Erythroblast (primary cell): ENCODE data around the gene JARID2.

Experiments
- GATA1 ChIP-seq: IDR thresholded peaks from 2 replicates; pipeline ENCODE4 v1.6.1; 2011; ENCODE audit warnings: low read depth, mild to moderate bottlenecking, control low read depth, low read length, moderate library complexity
- POLR2A ChIP-seq: IDR thresholded peaks from 2 replicates; pipeline ENCODE4 v1.6.1; 2011; ENCODE audit warnings: mild to moderate bottlenecking, low read length

GRCh38 chr6:15344831-15345230 lies 99.0 kb downstream of the JARID2 start:
- TF ChIP-seq POLR2A, result no peak
- TF ChIP-seq GATA1, result no peak
